ENCODE measurements around the gene TBKBP1.

TBKBP1 gene

GRCh38 chr17:47699536-47699840 lies 5.5 kb downstream of the TBKBP1 start:
- DNase-seq (ENCODE audit: low spot score): no peak

- no peak for DNase-seq (ENCODE audit: low spot score)
These were observed 6.8 kb downstream of the TBKBP1 start for GRCh38 chr17:47700471-47701449.

GRCh38 chr17:47701608-47702007 lies 7.6 kb downstream of the TBKBP1 start:
- DNase-seq (ENCODE audit: low spot score): no peak

- no peak for DNase-seq (ENCODE audit: low spot score)
These were observed 8.5 kb downstream of the TBKBP1 start for GRCh38 chr17:47702391-47702995.

- DNase-seq (ENCODE audit: low spot score): no peak
These were observed 9.2 kb downstream of the TBKBP1 start for GRCh38 chr17:47703191-47703591.

GRCh38 chr17:47703671-47704070 lies 9.7 kb downstream of the TBKBP1 start:
- DNase-seq (ENCODE audit: low spot score): no peak

GRCh38 chr17:47704116-47704515 lies 10.2 kb downstream of the TBKBP1 start:
- no peak for DNase-seq (ENCODE audit: low spot score)

- no peak for DNase-seq (ENCODE audit: low spot score)
These were observed 10.8 kb downstream of the TBKBP1 start for GRCh38 chr17:47704736-47705135.

GRCh38 chr17:47705536-47706530 lies 11.9 kb downstream of the TBKBP1 start:
- no peak for DNase-seq (ENCODE audit: low spot score)

- no peak for DNase-seq (ENCODE audit: low spot score)
These were observed 13.3 kb downstream of the TBKBP1 start for GRCh38 chr17:47707056-47707804.

- DNase-seq (ENCODE audit: low spot score): no peak
These were observed 13.9 kb downstream of the TBKBP1 start for GRCh38 chr17:47707884-47708283.

- no peak for DNase-seq (ENCODE audit: low spot score)
These were observed 14.4 kb downstream of the TBKBP1 start for GRCh38 chr17:47708312-47708863.

- DNase-seq (ENCODE audit: low spot score): no peak
These were observed 15.0 kb downstream of the TBKBP1 start for GRCh38 chr17:47708864-47709541.

- DNase-seq (ENCODE audit: low spot score): no peak
These were observed 15.6 kb downstream of the TBKBP1 start for GRCh38 chr17:47709594-47709993.

GRCh38 chr17:47711366-47712099 lies 17.6 kb downstream of the TBKBP1 start:
- no peak for DNase-seq (ENCODE audit: low spot score)

GRCh38 chr17:47712330-47713023 lies 18.5 kb downstream of the TBKBP1 start:
- no peak for DNase-seq (ENCODE audit: low spot score)

- no peak for DNase-seq (ENCODE audit: low spot score)
These were observed 20.2 kb downstream of the TBKBP1 start for GRCh38 chr17:47713980-47714700.

GRCh38 chr17:47714773-47715396 lies 20.9 kb downstream of the TBKBP1 start:
- DNase-seq (ENCODE audit: low spot score): no peak

All from D341Med (cell line).